ENCODE results near the gene C4orf50.

- TF ChIP-seq CTBP1 (IDR thresholded peaks at IDR 0.05; ENCODE audit: borderline replicate concordance): no peak
- TF ChIP-seq BHLHE40 (IDR thresholded peaks at IDR 0.05; ENCODE audit: borderline replicate concordance): no peak
- no peak for TF ChIP-seq FOXM1 (IDR thresholded peaks at IDR 0.05; ENCODE audit: borderline replicate concordance)
- no peak for TF ChIP-seq SP1 (IDR thresholded peaks at IDR 0.05)
- TF ChIP-seq SUZ12 (IDR thresholded peaks at IDR 0.05): no peak
- no peak for TF ChIP-seq ARNT (IDR thresholded peaks at IDR 0.05)
- no peak for TF ChIP-seq NFRKB (IDR thresholded peaks at IDR 0.05)
- TF ChIP-seq TARDBP (IDR thresholded peaks at IDR 0.05): no peak
- no peak for TF ChIP-seq ELF4 (IDR thresholded peaks at IDR 0.05)
- no peak for TF ChIP-seq HDGF (IDR thresholded peaks at IDR 0.05; ENCODE audit: borderline replicate concordance)
- no peak for TF ChIP-seq FOXA1 (IDR thresholded peaks at IDR 0.05)
Measured at GRCh38 chr4:6049985-6050384, 31.8 kb upstream of the C4orf50 start.
